SK-N-SH (cell line): ENCODE measurements around the gene S100P. TPM values are rescaled to one million over a fixed set of nuclear protein-coding genes. Genes with fewer than 3 reads are reported as not detected.

Experiments used
- CTCF ChIA-PET: fragments of 300-600, 350-600 bp; formaldehyde crosslinking; extraction: SDS; loops from one replicate; lab custom pipeline; 2021; lab: Yijun Ruan, JAX
- POLR2A ChIA-PET: fragments of 350-600 bp; sonication (Branson Sonifier 250); formaldehyde crosslinking; extraction: SDS; loops from one replicate; lab custom pipeline; 2020; ENCODE audit warnings: antibody characterized with exemption, inconsistent platforms; lab: Yijun Ruan, JAX
- DNase-seq: peaks from one replicate; pipeline ENCODE4 v3.0.0; 2012
- H2AFZ ChIP-seq: fragments of 200-600 bp; sonication (generic); 2 replicates; pipeline ENCODE4 v1.8.1; 2016; ENCODE audit warnings: antibody characterized with exemption, mild to moderate bottlenecking, low read depth
- H3F3A ChIP-seq: fragments of 200-600 bp; sonication (generic); replicated peaks from 2 replicates; pipeline ENCODE3; 2016; ENCODE audit warnings: antibody characterized with exemption, mild to moderate bottlenecking; ENCODE audit not compliant: insufficient read depth
- H3K27ac ChIP-seq, 2 experiments: fragments of 200-500 bp in 1 of 2; fragments of 200-600 bp in 1 of 2; sonication (Bioruptor generic) in 1 of 2; sonication (generic), shearing (Covaris generic) in 1 of 2; 2 replicates each; pipeline versions ENCODE4 v1.5.1 to v1.6.1; 2014 to 2016; ENCODE audit warnings: low read depth in 2 of 2, inconsistent platforms in 1 of 2, low read length in 1 of 2, mild to moderate bottlenecking in 1 of 2, mixed read lengths in 1 of 2
- H3K27me3 ChIP-seq: fragments of 200-600 bp; sonication (generic), shearing (Covaris generic); 2 replicates; pipeline ENCODE4 v1.6.1; 2016; ENCODE audit warnings: mixed run types; ENCODE audit not compliant: insufficient read depth
- H3K36me3 ChIP-seq, 2 experiments: fragments of 200-500 bp in 1 of 2; fragments of 200-600 bp in 1 of 2; sonication (Bioruptor generic) in 1 of 2; sonication (generic) in 1 of 2; replicated peaks in 1 of 2; 2 replicates each; pipeline versions ENCODE3 to v1.5.1; 2014 to 2016; ENCODE audit warnings: low read length in 1 of 2, mild to moderate bottlenecking in 1 of 2; ENCODE audit not compliant: insufficient read depth in 2 of 2, control insufficient read depth in 1 of 2
- H3K4me1 ChIP-seq, 2 experiments: fragments of 200-500 bp in 1 of 2; fragments of 200-600 bp in 1 of 2; sonication (Bioruptor generic) in 1 of 2; sonication (generic), shearing (Covaris generic) in 1 of 2; 2 replicates each; pipeline versions ENCODE4 v1.5.1 to v1.6.1; 2014 to 2016; ENCODE audit warnings: low read depth in 1 of 2, low read length in 1 of 2, mixed run types in 1 of 2; ENCODE audit not compliant: insufficient read depth in 2 of 2, control insufficient read depth in 1 of 2
- H3K4me2 ChIP-seq: fragments of 200-600 bp; sonication (generic), shearing (Covaris generic); 2 replicates; pipeline ENCODE4 v1.6.1; 2017; ENCODE audit warnings: mixed run types
- H3K4me3 ChIP-seq, 2 experiments: fragments of 200-500 bp in 1 of 2; fragments of 200-600 bp in 1 of 2; sonication (Bioruptor generic) in 1 of 2; sonication (generic), shearing (Covaris generic) in 1 of 2; 2 replicates each; pipeline versions ENCODE4 v1.5.1 to v1.8.1; 2014 to 2016; ENCODE audit warnings: low read depth in 2 of 2, inconsistent platforms in 1 of 2, low read length in 1 of 2, mild to moderate bottlenecking in 1 of 2, mixed read lengths in 1 of 2, moderate library complexity in 1 of 2
- H3K79me2 ChIP-seq: fragments of 200-600 bp; sonication (generic); 2 replicates; pipeline ENCODE4 v1.8.1; 2017; ENCODE audit warnings: mild to moderate bottlenecking; ENCODE audit not compliant: insufficient read depth
- H3K9ac ChIP-seq: fragments of 200-600 bp; sonication (generic); 2 replicates; pipeline ENCODE4 v1.6.1; 2017; ENCODE audit warnings: mixed run types
- H3K9me2 ChIP-seq: fragments of 200-600 bp; sonication (generic); 2 replicates; pipeline ENCODE4 v1.6.1; 2017; ENCODE audit warnings: mixed run types
- H3K9me3 ChIP-seq: fragments of 200-600 bp; sonication (generic); 2 replicates; pipeline ENCODE4 v1.6.1; 2017; ENCODE audit warnings: mixed run types, mild to moderate bottlenecking, moderate library complexity
- H4K20me1 ChIP-seq: fragments of 200-600 bp; sonication (generic); 2 replicates; pipeline ENCODE4 v1.6.1; 2017; ENCODE audit warnings: mild to moderate bottlenecking, mixed run types; ENCODE audit not compliant: insufficient read depth
- EZH2phosphoT487 ChIP-seq: fragments of 200-600 bp; sonication (generic); IDR thresholded peaks from 2 replicates; pipeline ENCODE4 v1.6.1; 2017; ENCODE audit warnings: low read depth, mixed run types, mild to moderate bottlenecking, antibody characterized with exemption, moderate library complexity, borderline replicate concordance
- FOXJ3 ChIP-seq: sonication (generic); formaldehyde crosslinking; IDR thresholded peaks from 2 replicates; pipeline ENCODE4 v1.5.1; 2020; ENCODE audit warnings: mild to moderate bottlenecking, missing genetic modification reagents
- FOXM1 ChIP-seq: IDR thresholded peaks from 2 replicates; pipeline ENCODE4 v1.4.0; 2012; ENCODE audit warnings: low read depth, mild to moderate bottlenecking
- NRF1 ChIP-seq: IDR thresholded peaks from 2 replicates; pipeline ENCODE4 v1.6.1; 2012; ENCODE audit warnings: low read depth, mild to moderate bottlenecking, low read length
- SMC3 ChIP-seq: IDR thresholded peaks from 2 replicates; pipeline ENCODE4 v1.6.1; 2012; ENCODE audit warnings: low read depth, low read length, improper control_type of control experiment
- TAF1 ChIP-seq: IDR thresholded peaks from 2 replicates; pipeline ENCODE4 v1.6.1; 2012; ENCODE audit warnings: low read depth, mild to moderate bottlenecking, low read length, moderate library complexity, borderline replicate concordance
- TCF12 ChIP-seq: IDR thresholded peaks from 2 replicates; pipeline ENCODE4 v1.4.0; 2012
- TEAD4 ChIP-seq: IDR thresholded peaks from 2 replicates; pipeline ENCODE4 v1.4.0; 2012; ENCODE audit warnings: mild to moderate bottlenecking, borderline replicate concordance; ENCODE audit not compliant: insufficient read depth
- YY1 ChIP-seq: IDR thresholded peaks from 2 replicates; pipeline ENCODE4 v1.4.0; 2012; ENCODE audit warnings: low read depth, mild to moderate bottlenecking
- WGBS: methylation state at CpG from one replicate; pipeline ENCODE4 v1.1.6; 2017; ENCODE audit warnings: low lambda C conversion rate; 5-methylcytosine and 5-hydroxymethylcytosine counted together
- polyA plus RNA-seq, 3 experiments: library from polyadenylated mRNA; depleted of rRNA; stranded (reverse); fragments of >200 nt; gene quantifications; 2 replicates each; pipeline ENCODE4 v1.2.3, GENCODE V29; 2012
- TF ChIP-seq, protein P1 (sequence below): fragments of 150-350 bp; IDR thresholded peaks from 2 replicates; pipeline ENCODE4 v1.6.1; 2016; ENCODE audit warnings: mild to moderate bottlenecking, low read depth, low read length
- TF ChIP-seq, protein P2 (sequence below): fragments of 150-350 bp; IDR thresholded peaks from 2 replicates; pipeline ENCODE4 v1.6.1; 2017; ENCODE audit warnings: antibody characterized with exemption, low read length, low read depth, borderline replicate concordance
- TF ChIP-seq, protein P3 (sequence below): IDR thresholded peaks from 2 replicates; pipeline ENCODE4 v1.4.0; 2012; ENCODE audit warnings: low read depth, borderline replicate concordance
- TF ChIP-seq, protein P4 (sequence below): IDR thresholded peaks from 2 replicates; pipeline ENCODE4 v1.4.0; 2012; ENCODE audit warnings: low read depth, borderline replicate concordance

Gene S100P
- polyA plus RNA-seq, 1 of the 3 experiments (the other 2 are of a cell fraction) = not detected

DNA sequence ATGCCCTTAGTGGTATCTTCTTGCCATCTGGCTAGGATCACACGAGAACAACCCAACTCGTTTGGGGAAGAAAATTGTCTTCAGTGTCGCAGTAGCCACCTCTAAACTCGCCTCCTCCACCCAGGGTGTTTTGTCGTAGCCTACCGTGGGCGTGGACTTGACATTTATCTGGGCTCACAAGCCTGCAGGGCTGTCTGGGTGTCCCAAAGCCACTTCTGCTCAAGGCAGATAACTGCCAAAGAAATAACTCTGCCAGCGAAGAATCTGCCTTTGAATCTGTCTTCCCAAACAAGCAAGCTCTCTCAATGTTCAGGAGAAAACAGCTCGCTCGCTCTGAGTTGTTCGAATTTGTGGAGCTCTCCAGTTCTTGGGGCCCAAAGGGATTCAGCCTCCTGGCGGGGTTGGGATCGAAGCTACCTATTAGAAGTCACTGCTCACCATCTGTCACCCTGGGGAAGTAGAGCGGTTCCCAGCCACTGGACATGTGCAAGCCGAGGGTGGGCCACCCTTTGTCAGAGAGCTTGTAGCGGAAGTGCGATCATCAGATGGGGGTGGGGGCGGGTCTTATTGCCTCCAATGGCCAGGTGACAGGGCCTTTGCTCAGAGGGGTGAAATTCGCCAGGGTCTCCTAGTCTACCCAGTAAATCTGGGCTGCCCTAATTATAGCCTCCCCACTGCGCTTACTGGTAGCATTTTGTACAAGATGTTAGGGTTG is 37.1 kb downstream of the S100P start:
- Histone ChIP-seq H2AFZ (no peak overlapping the region; the same call in 1 of the 2 replicates), H3F3A (peaks cover 2% of the 10 kb centered on the region), H3K9me3 (no peaks in the 10 kb centered on the region), H3K27me3 (no peaks in the 10 kb centered on the region), H3K9me2 (no peaks in the 10 kb centered on the region), H3K36me3 (no peaks in the 10 kb centered on the region), H3K4me2 (no peak overlapping the region), H3K4me1 (no peaks in the 10 kb centered on the region), H3K79me2 (no peaks in the 10 kb centered on the region), H3K27ac (no peak overlapping the region), H4K20me1 (no peaks in the 10 kb centered on the region), H3K4me3 (no peak overlapping the region), H3K9ac (no peak overlapping the region)
- no peak for DNase-seq
- POLR2A ChIA-PET = no interaction called here
- WGBS = 85% methylated on average over 13 of the region's 20 CpGs
- CTCF ChIA-PET = interaction anchor here (1.1 to 3.4 kb wide), 5 partner anchors 11 to 340 kb away, joined by 3 to 25 read pairs (median 4); no protein-coding TSS in a partner anchor
- TF ChIP-seq EZH2phosphoT487 (no peak), YY1 (no peak), NRF1 (no peak), TCF12 (no peak), FOXJ3 (CRISPR knock-in tag) (no peak), FOXM1 (no peak)
- TF ChIP-seq, protein P1, sequence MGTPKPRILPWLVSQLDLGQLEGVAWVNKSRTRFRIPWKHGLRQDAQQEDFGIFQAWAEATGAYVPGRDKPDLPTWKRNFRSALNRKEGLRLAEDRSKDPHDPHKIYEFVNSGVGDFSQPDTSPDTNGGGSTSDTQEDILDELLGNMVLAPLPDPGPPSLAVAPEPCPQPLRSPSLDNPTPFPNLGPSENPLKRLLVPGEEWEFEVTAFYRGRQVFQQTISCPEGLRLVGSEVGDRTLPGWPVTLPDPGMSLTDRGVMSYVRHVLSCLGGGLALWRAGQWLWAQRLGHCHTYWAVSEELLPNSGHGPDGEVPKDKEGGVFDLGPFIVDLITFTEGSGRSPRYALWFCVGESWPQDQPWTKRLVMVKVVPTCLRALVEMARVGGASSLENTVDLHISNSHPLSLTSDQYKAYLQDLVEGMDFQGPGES = no peak
- TF ChIP-seq, protein P2, sequence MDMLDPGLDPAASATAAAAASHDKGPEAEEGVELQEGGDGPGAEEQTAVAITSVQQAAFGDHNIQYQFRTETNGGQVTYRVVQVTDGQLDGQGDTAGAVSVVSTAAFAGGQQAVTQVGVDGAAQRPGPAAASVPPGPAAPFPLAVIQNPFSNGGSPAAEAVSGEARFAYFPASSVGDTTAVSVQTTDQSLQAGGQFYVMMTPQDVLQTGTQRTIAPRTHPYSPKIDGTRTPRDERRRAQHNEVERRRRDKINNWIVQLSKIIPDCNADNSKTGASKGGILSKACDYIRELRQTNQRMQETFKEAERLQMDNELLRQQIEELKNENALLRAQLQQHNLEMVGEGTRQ = no peak

DNA sequence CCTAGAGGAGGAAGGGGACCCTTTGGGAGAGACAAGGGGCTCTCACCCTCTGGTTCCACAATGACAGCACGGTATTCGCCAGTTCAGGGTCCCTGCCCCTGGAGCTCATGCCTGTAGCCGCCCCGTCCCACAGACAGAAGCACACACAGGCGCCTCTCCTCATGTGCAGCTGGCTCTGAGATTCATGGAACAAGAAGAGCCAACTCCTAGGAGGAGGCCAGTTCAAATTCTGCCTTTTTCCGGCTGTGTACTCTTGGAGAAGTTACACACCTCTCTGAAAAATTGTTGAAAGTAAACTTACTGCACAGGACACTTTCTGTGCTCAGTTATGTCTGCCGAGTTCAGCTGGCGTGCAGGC is 37.6 kb downstream of the S100P start:
- no peak for DNase-seq
- Histone ChIP-seq H3K4me3 (no peak overlapping the region), H3K27me3 (no peaks in the 10 kb centered on the region), H3K9me3 (no peaks in the 10 kb centered on the region), H3F3A (no peaks in the 10 kb centered on the region), H3K9ac (no peak overlapping the region), H3K9me2 (no peaks in the 10 kb centered on the region), H3K36me3 (no peaks in the 10 kb centered on the region), H3K4me2 (no peak overlapping the region), H3K27ac (no peak overlapping the region), H4K20me1 (no peaks in the 10 kb centered on the region), H3K4me1 (no peaks in the 10 kb centered on the region), H3K79me2 (no peaks in the 10 kb centered on the region), H2AFZ (no peak overlapping the region)
- 89% methylated on average over 7 of the region's 8 CpGs for WGBS
- POLR2A ChIA-PET = no interaction called here
- CTCF ChIA-PET = interaction anchor here (1.1 to 3.4 kb wide), 4 partner anchors 11 to 340 kb away, joined by 3 to 25 read pairs (median 6); no protein-coding TSS in a partner anchor
- TF ChIP-seq TCF12 (no peak), SMC3 (no peak), FOXJ3 (CRISPR knock-in tag) (no peak), TEAD4 (no peak), TAF1 (no peak), NRF1 (no peak), YY1 (no peak)
- TF ChIP-seq, protein P3, sequence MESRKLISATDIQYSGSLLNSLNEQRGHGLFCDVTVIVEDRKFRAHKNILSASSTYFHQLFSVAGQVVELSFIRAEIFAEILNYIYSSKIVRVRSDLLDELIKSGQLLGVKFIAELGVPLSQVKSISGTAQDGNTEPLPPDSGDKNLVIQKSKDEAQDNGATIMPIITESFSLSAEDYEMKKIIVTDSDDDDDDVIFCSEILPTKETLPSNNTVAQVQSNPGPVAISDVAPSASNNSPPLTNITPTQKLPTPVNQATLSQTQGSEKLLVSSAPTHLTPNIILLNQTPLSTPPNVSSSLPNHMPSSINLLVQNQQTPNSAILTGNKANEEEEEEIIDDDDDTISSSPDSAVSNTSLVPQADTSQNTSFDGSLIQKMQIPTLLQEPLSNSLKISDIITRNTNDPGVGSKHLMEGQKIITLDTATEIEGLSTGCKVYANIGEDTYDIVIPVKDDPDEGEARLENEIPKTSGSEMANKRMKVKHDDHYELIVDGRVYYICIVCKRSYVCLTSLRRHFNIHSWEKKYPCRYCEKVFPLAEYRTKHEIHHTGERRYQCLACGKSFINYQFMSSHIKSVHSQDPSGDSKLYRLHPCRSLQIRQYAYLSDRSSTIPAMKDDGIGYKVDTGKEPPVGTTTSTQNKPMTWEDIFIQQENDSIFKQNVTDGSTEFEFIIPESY = no peak
- TF ChIP-seq, protein P4, sequence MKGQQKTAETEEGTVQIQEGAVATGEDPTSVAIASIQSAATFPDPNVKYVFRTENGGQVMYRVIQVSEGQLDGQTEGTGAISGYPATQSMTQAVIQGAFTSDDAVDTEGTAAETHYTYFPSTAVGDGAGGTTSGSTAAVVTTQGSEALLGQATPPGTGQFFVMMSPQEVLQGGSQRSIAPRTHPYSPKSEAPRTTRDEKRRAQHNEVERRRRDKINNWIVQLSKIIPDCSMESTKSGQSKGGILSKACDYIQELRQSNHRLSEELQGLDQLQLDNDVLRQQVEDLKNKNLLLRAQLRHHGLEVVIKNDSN = no peak
